HG02884 (cell line): Measurements from ENCODE around the gene EXOC4.

Experiments
- ATAC-seq: cut with Tn5 transposase; IDR thresholded peaks from one replicate; pipeline ENCODE4 v1.9.1; 2021; ENCODE audit warnings: mild to moderate bottlenecking, moderate library complexity; ENCODE audit not compliant: unreplicated experiment

The EXOC4 gene

DNA sequence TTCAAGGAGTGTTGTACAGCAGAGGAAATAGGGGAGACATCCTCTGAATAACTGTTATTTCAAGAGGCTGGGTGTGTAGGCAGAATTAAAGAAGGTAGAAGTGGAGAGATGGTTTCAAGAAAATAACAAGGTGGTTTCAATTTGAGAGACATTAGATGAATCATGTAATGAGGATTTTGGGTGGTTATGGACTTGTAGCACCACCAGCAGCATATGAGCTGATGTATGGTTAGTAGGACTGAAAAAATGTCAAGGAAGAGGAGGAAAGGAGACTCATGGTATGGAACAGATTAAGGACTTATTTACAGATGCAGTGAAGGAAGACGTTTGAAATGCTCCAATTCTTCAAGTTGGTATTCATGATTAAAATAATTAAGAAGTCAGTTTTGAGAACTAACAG lies 166.2 kb downstream of the EXOC4 start:
- ATAC-seq: no peak

DNA sequence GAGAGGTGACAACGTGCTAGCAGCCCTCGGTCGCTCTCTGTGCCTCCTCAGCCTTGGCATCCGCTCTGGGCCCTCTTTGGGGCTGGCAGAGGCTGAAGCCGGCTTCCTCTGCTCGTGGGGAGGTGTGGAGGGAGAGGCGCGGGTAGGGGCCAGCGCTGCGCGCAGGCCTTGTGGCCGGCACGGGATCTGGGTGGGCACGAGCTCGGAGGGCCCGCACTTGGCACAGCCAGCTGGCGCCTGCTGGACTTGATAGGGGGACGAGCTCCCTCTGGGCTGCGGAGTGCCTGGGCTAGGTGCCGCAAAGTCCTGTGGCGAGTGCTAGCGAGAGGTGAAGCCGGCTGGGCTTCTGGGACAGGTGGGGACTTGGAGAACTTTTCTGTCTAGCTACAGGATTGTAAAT lies 170.7 kb downstream of the EXOC4 start:
- ATAC-seq: no peak

DNA sequence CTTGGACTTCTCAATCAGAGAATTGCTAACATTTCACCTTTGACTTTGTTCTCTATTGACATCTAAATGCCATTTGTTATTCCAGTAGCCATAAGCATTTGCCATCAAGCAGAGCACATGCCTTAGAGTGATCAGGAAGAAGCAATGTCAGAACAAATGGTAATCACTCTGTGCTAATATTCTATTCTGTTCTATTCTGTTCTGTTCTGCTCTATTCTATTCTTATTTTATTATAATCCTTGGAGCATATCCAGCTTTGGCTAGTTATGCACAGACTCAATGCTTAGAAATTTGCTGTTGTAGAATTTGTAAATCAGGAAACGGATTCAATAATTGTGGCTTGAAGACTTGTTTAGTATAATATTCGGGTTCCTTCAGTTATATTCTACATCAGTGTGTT lies 175.4 kb downstream of the EXOC4 start:
- no peak for ATAC-seq

DNA sequence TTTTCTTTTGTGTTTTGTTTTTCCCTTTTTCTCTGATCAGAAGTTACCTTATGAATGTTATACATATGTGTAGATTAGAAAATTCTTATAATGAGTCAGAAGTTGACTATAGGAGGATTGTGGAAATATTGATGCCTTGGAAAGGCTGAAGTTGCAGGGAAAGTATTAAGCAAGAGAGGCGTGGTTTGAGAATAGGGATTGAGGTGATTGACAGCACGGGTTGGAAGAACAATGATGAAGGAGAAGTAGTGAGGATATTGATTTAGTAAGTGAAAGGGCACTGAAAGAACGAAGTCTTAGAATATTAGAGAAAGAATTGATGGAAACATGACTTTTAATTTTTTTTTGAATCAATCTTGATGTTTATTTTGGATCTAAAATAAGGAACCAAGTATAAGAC lies 176.0 kb downstream of the EXOC4 start:
- no peak for ATAC-seq

DNA sequence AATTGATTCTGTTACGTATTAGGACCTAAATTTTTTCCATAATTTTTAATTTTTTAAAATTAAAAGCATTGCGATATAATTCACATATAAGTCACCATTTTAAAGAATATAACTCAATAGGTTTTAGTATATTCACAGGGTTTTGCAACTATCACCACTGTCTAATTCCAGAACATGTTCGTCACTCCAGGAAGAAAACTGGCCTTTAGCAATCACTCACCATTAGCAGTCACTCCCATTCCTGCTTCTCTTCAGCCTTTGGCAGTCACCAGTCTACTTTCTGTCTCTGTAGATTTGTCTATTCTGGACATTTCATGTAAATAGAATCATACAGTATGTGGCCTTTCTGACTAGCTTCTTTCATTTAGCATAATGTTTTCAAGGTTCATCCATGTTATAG lies 176.5 kb downstream of the EXOC4 start:
- ATAC-seq: no peak

DNA sequence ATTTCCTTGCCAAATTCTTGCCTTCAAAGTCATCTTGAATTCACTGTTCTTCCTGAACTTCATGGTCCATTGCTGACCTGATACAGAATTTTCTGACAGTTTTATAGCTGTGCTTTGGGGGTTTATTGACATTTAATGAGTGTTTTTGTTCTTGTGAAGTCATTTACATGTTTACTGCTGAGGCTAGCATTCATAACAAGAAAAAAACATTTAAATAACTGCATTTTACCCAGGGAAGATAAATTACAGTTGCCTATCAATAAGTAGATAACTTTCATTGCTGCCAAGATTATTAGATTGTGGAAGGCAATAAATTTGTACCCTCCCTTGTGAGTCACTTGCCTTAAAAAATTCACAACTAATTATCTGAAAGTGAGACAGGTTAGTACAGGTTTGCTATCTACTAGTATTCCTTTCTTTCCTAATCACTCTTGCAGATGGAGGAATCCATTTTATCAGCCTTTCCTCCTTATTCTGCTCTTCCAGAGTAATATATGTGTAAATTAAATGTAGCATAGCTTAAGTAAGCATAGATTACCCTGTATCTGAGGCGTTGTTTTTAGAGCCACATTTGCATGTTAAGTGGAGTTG lies 178.4 kb downstream of the EXOC4 start:
- ATAC-seq: no peak

DNA sequence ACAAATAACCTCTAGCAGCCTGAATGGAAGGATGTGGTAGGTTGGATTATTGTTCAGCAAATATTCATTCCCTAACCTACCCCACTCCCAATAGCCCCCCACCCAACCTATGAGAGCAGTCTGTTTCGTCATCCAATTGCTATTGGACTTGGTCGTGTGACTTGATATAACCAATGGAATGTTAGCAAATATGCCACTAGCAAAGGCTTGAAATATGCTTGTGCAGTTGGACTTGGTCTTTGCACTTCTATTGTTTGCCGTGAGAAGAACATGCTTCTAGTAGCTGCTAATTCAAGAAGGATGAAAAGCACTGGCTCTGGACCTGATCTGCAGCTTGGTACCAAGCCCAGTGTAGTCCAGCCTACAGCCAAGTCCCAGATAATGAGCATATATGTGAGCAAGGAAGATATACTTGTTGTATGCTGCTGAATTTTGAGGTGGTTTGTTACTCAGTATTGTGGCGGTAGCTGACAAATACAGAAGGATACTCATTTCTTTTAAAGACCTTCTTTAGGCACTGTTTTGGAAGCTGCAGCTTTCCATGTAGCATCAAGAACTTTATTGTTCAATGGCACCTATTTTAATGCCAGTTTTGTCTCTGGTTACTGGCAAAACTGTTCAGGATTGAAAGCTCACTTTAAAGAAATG lies 180.4 kb downstream of the EXOC4 start:
- ATAC-seq: no peak

DNA sequence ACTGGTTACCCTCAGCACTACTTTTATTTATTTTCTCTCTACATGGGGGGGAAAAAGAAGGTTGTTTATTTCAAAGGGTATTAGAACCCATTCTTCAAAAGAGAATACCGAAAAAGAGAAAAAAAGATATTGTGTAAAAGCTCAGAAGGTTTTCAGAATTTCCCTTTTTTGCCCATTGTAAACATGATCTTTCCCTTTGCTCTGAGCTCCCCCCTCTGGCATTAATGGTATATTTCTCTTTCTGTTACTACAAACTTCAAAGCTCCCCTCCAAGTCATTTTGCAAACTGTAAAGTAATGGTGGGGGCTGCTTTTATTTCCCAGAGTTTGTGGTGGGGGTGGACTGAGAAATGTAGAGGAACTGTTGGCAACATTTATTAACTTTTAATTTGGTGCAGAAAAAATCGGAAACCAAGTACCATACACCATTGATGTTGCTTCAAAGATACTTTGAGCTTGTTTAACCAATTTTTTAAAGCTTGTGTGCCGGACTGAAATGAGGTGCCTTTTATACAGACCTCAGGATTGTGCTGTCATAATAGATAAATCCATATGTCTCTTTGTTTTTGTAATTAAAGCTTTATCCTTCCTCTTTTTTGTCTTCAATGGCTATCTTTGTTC lies 181.5 kb downstream of the EXOC4 start:
- no peak for ATAC-seq

DNA sequence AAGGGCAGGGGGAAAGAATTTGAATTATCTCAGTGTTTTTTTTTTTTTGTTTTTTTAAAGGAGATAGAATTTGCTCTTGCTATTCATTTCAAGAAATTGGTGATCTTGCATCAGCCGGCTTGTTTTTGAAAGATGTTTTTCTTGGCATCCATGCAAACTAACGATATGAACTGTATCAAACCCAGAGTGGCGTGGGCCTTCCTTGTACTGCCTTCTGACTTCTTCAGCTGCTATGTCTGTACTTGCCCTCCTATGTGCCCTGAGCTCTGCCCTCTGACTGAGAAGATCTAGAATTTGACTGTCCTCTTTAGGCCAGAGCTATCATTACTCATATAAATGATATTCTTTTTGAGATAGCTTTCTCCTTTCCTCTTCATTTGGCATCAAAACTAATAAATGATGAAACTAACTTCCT lies 183.1 kb downstream of the EXOC4 start:
- ATAC-seq: no peak

DNA sequence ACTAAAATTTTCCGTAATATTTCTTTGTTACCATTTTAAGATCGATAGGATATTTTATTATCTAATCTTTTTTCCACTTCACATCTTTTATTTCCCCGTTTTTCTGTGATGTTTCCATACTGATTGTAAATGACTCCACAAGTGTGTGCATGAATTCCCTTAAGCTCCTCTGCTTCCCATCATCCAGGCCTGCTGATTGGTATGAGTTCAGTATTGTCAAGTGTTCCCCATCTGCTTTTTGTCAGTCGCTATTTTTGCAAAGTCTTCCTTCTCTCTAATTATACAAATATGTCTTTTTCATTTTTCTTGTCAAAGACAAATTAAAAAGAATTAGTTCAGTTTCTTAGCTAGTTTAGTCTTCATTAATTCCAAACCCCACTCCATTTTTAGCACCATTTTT lies 184.7 kb downstream of the EXOC4 start:
- ATAC-seq: no peak

DNA sequence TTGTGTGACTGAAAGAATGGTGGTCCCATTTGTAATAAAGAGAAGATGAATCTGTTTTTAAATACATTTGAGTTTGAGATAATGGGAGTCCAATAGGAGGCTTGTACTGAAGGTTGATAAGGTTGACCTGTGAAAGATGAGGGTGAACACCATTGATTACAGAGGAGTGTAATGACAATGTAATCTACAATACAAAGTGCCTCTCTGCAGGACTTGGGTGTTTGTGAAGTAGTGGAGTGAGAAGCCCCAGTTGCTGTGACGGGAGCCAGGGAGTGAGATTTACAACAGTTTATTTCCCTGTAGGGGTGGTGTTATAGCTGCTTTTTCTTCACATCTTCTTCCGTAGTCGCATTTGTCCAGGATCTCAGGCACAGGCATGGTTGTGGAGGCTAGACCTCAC lies 189.9 kb downstream of the EXOC4 start:
- ATAC-seq: no peak

DNA sequence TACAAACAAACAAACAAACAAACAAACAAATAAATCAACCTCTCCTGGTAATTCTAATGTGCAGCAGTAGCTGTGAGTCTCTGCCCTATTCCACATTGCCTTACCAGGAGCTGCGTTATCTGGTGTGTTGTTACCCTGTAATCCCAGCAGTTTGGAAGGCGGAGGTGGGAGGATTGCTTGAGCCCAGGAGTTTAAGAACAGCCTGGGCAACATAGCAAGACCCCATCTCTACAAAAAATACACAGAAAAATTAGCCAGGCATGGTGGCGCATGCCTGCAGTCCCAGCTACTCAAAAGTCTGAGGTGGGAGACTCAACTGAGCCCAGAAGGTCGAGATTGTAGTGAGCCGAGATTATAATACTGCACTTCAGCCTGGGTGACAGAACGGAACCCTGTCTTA lies 192.7 kb downstream of the EXOC4 start:
- ATAC-seq: no peak

DNA sequence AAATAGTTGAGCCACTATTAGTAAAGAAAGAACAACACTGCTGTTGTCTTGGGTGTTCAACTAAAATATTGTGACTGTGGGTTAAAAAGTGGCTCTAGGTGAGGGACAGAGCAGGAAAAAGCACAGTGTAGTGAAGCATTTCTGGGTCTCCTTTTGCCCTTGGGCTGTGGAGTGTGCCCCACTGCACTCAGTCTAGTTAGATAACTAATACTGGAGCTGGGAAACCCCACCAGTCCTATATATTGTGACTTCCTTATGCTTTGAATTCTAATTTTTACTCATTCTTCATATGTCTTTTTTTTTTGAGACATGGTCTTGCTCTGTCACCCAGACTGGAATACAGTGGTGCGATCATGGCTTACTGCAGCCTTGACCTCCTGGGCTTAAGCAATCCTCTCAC lies 195.1 kb downstream of the EXOC4 start:
- ATAC-seq: no peak

DNA sequence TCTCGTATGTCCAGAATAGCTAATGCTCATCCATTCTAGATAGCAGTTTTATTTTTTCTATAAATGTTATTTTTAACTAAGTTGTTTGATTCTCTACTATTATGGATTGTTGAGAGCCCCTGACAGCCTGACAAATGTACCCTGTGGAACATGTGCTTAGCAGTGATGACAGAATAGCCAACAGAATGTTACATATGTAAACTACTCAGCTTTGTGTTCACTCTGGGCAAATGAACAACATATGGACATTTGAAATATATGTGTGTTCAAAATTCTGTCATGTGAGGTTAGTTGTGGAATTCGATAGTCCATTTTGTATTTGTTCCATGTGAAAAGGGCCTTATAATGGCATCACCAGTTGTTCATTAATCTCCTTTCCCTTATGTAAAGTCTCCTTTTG lies 199.7 kb downstream of the EXOC4 start:
- ATAC-seq: no peak

DNA sequence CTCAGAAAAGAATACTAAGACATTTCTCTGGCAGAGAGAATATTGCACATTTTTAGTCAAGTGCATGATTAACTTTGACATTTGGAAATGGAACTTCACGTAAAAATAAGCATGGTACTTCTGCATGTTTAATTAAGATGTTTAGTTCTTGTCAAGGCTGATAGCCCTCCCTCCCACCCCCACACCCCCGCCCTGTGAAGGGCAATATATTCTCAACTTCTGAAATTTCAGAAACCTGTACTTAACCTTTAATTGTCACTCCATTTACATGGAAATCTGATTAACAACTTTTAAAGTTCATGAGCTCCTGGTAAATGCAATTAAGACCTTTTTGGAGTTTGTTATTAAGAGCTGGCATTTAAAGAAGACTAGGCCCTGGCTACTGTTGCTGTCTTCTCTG lies 205.8 kb downstream of the EXOC4 start:
- ATAC-seq: no peak

DNA sequence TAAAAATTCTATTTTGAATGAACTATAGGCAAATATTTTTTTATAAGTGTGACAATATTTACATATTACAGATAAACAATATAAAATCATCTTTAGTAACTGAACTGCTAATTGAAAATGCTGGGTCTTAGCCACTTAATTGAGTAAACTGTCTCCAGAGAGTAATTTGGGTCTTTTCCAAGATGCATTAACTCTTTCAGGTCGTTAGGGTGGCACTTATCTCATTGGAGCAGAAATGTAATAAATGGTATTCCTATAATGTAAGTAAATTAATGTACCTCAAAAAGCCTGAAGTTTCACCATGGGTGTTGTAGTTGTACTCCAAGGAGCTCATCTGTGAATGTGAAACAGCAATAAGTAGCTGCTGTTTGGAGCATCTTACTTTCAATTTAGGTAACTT lies 208.5 kb downstream of the EXOC4 start:
- no peak for ATAC-seq

DNA sequence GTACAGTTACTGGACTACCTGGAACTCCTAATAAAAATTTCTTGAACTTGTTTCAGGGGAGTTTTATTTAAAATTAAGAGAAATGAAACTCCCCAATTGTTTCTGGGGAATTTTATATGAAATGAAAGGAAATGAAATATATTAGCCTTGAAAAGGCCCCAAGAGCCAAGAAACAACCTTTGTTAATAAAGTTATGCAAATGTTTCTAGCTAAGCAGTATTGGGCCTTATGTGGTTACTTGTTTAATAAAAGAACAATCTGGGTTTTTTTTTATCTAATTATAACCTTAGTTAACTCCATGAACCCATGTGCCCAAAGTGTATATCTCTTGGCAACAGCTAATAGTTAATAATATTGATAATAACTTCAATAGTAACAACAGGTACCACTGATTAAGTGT lies 222.8 kb downstream of the EXOC4 start:
- no peak for ATAC-seq

DNA sequence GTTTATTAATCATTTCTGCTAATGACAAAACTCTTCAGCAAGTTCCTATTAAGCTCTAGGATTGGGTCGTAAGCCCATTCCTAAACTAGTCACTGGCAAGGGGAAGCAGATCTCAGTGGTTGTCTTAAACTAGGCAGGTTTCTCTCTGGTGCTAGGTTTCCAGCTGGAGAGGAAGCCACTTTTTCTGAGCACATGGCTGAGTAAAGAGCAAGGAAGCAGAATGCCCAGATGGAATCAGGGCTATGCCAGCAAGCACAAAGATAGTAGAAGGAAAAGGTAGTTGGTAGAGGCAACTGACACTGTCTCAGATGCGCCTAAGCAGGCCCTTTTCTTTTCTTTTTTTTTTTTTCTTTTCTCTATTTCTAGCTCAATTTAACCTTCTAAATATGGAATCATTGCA lies 224.9 kb downstream of the EXOC4 start:
- no peak for ATAC-seq

DNA sequence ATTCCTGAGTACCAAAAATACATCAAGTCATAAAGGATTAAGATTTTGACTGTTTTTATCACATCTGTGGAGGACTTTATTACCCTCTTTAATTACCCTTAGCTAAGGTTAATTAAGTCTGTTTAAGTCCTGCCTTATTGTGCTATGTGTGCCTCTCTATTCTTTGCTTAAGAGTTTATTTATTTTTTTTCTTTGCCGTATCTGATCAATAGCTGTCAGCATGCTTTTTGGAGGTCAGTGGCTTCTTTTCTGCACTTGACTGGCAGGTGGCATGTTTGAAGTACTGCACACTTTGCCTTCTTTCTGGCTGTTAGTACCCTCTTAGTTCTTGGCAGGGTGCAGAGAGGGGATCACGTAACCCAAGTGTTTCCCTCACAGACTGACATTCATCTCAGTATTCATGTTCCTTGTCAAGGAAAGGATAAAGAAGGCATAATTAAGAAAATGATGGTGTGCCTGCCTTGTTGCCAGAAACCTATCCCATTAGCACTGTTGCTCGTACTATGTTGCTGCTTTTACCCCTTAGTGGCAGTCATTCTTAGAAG lies 225.8 kb downstream of the EXOC4 start:
- ATAC-seq: no peak

DNA sequence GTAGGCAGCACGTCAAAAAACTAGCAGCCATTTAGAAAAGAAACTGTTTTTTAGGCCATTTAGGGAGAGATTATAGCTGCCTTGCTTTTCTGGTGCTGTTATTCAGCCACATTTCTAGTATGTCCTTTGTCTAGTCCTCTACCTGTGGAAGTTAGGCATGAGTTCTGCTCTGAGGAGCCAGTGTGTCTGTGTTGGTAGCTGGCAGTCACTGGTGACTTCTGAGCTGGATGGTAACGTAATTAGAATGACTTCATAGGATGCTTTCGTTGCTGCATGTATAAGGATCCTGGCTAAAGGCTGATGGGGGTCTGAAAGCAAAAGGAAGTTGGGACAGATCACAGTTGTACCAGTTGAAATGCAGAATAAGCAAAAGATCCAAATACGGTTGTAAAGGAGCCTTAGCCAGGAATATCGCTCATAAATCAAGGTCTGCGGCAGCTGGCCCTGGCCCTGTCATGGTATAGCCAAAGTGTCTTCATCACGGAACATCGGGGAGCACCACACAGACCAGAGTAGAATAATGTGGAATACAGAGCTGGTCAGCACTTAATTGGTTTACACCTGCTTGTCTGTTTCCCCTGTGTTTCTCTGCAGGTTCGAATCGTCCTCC lies 226.7 kb downstream of the EXOC4 start:
- no peak for ATAC-seq

DNA sequence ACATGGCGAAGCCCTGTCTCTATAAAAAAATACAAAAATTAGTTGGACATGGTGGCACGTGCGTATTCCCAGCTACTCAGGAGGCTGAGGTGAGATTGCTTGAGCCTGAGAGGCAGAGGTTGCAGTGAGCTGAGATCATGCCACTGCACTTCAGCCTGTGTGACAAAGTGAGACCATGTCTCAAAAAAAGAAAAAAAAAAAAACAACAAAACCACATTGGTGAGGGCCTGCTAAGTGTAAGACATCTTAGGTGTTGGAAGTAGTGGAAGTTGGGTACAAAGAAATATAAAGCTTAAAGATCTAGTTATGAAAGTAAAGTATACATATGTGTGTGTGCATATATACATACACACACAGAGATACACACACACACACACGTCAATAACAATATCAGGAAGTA lies 228.0 kb downstream of the EXOC4 start:
- no peak for ATAC-seq

DNA sequence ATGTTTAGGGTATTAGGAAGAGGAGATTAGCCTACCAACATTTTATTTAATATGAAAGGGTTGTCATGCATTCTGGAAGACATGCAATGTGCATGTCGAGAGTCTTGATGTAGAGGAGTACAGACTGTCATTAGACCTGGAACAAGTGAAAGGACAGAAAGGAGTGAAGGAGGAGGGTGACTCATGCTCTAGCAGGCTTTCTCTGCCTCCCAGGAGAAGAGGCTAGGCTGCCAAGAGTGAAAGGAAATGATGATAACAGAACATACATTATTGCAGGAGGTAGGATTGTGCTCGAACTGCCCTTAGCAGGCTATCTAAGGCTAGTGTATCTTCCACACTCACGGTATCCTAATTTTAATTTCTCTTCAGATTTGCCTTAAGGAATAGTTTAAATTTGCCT lies 228.8 kb downstream of the EXOC4 start:
- ATAC-seq: no peak
